Suprapubic skin (tissue), 3 donors: ENCODE results near the gene ENGASE.

Experiments
- EP300 ChIP-seq: sonication (generic); formaldehyde crosslinking; IDR thresholded peaks from one replicate; pipeline ENCODE4 v1.6.1; 2017; ENCODE audit warnings: antibody characterized with exemption
- POLR2A ChIP-seq, 2 donors: fragments of 450-650 bp; IDR thresholded peaks; one replicate each; pipeline ENCODE4 v1.6.1; 2017; ENCODE audit warnings: antibody characterized with exemption in 2 of 2, mild to moderate bottlenecking in 2 of 2, moderate library complexity in 2 of 2
- TF ChIP-seq, protein P1 (sequence below), 2 donors: fragments of 200-600 bp in 1 of 2; fragments of 450-650 bp in 1 of 2; sonication (generic) in 1 of 2; IDR thresholded peaks; one replicate each; pipeline ENCODE4 v1.5.1; 2016 to 2019; ENCODE audit warnings: antibody characterized with exemption in 2 of 2, mild to moderate bottlenecking in 1 of 2, moderate library complexity in 1 of 2

DNA sequence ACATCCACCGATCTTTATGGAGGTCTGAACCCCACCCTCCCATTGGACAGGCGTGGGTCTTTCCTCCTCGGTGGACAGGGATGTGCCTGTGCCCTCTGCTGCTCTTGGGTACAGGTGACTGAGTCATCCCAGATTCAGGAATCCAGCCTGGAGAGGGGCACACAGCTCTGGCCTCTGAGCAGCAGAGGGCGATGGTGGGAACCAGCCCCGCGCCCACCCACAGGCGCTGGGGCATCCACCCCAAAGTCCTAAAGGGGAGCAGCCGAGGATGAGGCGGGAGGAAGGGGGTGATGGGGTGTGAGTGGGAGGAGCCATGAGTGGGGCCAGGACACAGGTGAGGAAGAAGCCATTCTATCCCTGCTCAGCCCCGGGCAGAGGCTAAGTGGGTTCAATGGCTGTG is 35.0 kb downstream of the ENGASE start:
- TF ChIP-seq, protein P1, sequence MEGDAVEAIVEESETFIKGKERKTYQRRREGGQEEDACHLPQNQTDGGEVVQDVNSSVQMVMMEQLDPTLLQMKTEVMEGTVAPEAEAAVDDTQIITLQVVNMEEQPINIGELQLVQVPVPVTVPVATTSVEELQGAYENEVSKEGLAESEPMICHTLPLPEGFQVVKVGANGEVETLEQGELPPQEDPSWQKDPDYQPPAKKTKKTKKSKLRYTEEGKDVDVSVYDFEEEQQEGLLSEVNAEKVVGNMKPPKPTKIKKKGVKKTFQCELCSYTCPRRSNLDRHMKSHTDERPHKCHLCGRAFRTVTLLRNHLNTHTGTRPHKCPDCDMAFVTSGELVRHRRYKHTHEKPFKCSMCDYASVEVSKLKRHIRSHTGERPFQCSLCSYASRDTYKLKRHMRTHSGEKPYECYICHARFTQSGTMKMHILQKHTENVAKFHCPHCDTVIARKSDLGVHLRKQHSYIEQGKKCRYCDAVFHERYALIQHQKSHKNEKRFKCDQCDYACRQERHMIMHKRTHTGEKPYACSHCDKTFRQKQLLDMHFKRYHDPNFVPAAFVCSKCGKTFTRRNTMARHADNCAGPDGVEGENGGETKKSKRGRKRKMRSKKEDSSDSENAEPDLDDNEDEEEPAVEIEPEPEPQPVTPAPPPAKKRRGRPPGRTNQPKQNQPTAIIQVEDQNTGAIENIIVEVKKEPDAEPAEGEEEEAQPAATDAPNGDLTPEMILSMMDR (IDR thresholded peaks at IDR 0.05), result no peak
- TF ChIP-seq POLR2A (IDR thresholded peaks at IDR 0.05) (no peak), EP300 (no peak)
